GM10847 (cell line): ENCODE results near the gene POU2F3.

Experiments used
- POLR2A ChIP-seq: IDR thresholded peaks from 2 replicates; pipeline ENCODE4 v1.6.1; 2011; ENCODE audit not compliant: insufficient read length; ENCODE audit errors: extremely low read depth

The POU2F3 gene

GRCh38 chr11:120339394-120339890 is 99.5 kb downstream of the POU2F3 start:
- no peak for TF ChIP-seq POLR2A

- TF ChIP-seq POLR2A: no peak
Observed at GRCh38 chr11:120340529-120340928, 100.6 kb downstream of the POU2F3 start.

GRCh38 chr11:120342226-120342625 is 102.3 kb downstream of the POU2F3 start:
- no peak for TF ChIP-seq POLR2A

- TF ChIP-seq POLR2A: no peak
Observed at GRCh38 chr11:120342678-120343077, 102.7 kb downstream of the POU2F3 start.

GRCh38 chr11:120343429-120343828 is 103.5 kb downstream of the POU2F3 start:
- no peak for TF ChIP-seq POLR2A

- TF ChIP-seq POLR2A: no peak
Observed at GRCh38 chr11:120344302-120345004, 104.5 kb downstream of the POU2F3 start.

GRCh38 chr11:120346233-120346632 is 106.3 kb downstream of the POU2F3 start:
- no peak for TF ChIP-seq POLR2A

- TF ChIP-seq POLR2A: no peak
Observed at GRCh38 chr11:120350637-120351036, 110.7 kb downstream of the POU2F3 start.

- TF ChIP-seq POLR2A: no peak
Observed at GRCh38 chr11:120352405-120352804, 112.5 kb downstream of the POU2F3 start.

GRCh38 chr11:120354068-120354467 is 114.1 kb downstream of the POU2F3 start:
- TF ChIP-seq POLR2A: no peak

GRCh38 chr11:120354779-120355178 is 114.8 kb downstream of the POU2F3 start:
- no peak for TF ChIP-seq POLR2A

- TF ChIP-seq POLR2A: no peak
Observed at GRCh38 chr11:120357620-120358019, 117.7 kb downstream of the POU2F3 start.

GRCh38 chr11:120358729-120359128 is 118.8 kb downstream of the POU2F3 start:
- no peak for TF ChIP-seq POLR2A

GRCh38 chr11:120363436-120363835 is 123.5 kb downstream of the POU2F3 start:
- TF ChIP-seq POLR2A: no peak

- TF ChIP-seq POLR2A: no peak
Observed at GRCh38 chr11:120365512-120365911, 125.6 kb downstream of the POU2F3 start.
